ENCODE measurements around the gene OLFM4. TPM values are rescaled to one million over a fixed set of nuclear protein-coding genes. Genes with fewer than 3 reads are reported as not detected.

Gene OLFM4
- total RNA-seq, 1 experiment from 2014 or later: 0.12 TPM

DNA sequence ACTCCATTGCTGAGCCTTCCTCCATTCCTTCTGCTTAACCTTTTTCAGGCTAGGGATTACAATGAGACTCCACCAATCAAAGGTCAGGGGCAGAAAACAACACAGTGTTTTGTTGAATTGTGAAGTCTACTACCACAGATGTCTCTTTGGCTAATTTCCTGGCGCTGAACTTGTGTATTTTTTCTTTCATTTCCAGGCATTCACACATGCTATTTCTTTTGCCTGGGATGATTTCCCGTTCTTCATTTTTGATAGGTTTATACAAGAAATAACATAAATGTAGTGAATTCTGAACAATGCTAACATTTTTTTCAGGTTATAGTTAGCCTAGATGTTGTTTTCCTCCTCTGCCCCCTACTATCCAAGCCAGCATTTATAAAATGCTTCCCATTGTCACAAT lies 64.3 kb downstream of the OLFM4 start:
- Histone ChIP-seq H3K4me2 (ENCODE audit: low read length) (no peak overlapping the region), H4K20me1 (ENCODE audit: insufficient read depth) (no peaks in the 10 kb centered on the region), H3K4me1 (ENCODE audit: control insufficient read depth in 1 of 2, insufficient read depth in 2 of 2, low read length in 2 of 2) (no peaks in the 10 kb centered on the region), H3K4me3 (replicated peaks in 1 of 2; ENCODE audit: low read depth in 1 of 2, low read length in 2 of 2) (no peak overlapping the region), H3K9me3 (ENCODE audit: control insufficient read depth in 1 of 2, insufficient read depth in 1 of 2, low read depth in 1 of 2, low read length in 2 of 2) (no peaks in the 10 kb centered on the region), H3K9me2 (ENCODE audit: insufficient read depth) (no peaks in the 10 kb centered on the region), H3K27ac (ENCODE audit: low read depth, low read length) (no peak overlapping the region), H3K79me2 (ENCODE audit: insufficient read depth, low read length) (no peaks in the 10 kb centered on the region), H3K36me3 (ENCODE audit: control insufficient read depth in 1 of 2, insufficient read depth in 2 of 2, low read length in 2 of 2) (no peaks in the 10 kb centered on the region), H3K27me3 (ENCODE audit: insufficient read depth, low read length) (no peaks in the 10 kb centered on the region), H3K9ac (ENCODE audit: low read length) (no peak overlapping the region), H2AFZ (ENCODE audit: low read depth, low read length, poor library complexity, severe bottlenecking) (no peak overlapping the region)
- no TSS peak for BruUV-seq (replicated peaks)
- POLR2A ChIA-PET: no interaction called here
- CTCF ChIA-PET: no interaction called here
- DNase-seq (ENCODE audit: low read depth, low spot score): no peak
- intact Hi-C loops (cut with micrococcal nuclease): no loop called here
- no peak for ATAC-seq
- TF ChIP-seq, protein P1, sequence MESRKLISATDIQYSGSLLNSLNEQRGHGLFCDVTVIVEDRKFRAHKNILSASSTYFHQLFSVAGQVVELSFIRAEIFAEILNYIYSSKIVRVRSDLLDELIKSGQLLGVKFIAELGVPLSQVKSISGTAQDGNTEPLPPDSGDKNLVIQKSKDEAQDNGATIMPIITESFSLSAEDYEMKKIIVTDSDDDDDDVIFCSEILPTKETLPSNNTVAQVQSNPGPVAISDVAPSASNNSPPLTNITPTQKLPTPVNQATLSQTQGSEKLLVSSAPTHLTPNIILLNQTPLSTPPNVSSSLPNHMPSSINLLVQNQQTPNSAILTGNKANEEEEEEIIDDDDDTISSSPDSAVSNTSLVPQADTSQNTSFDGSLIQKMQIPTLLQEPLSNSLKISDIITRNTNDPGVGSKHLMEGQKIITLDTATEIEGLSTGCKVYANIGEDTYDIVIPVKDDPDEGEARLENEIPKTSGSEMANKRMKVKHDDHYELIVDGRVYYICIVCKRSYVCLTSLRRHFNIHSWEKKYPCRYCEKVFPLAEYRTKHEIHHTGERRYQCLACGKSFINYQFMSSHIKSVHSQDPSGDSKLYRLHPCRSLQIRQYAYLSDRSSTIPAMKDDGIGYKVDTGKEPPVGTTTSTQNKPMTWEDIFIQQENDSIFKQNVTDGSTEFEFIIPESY (IDR thresholded peaks at IDR 0.05; ENCODE audit: extremely low read depth, insufficient replicate concordance, low read length): no peak
- TF ChIP-seq, protein P2, sequence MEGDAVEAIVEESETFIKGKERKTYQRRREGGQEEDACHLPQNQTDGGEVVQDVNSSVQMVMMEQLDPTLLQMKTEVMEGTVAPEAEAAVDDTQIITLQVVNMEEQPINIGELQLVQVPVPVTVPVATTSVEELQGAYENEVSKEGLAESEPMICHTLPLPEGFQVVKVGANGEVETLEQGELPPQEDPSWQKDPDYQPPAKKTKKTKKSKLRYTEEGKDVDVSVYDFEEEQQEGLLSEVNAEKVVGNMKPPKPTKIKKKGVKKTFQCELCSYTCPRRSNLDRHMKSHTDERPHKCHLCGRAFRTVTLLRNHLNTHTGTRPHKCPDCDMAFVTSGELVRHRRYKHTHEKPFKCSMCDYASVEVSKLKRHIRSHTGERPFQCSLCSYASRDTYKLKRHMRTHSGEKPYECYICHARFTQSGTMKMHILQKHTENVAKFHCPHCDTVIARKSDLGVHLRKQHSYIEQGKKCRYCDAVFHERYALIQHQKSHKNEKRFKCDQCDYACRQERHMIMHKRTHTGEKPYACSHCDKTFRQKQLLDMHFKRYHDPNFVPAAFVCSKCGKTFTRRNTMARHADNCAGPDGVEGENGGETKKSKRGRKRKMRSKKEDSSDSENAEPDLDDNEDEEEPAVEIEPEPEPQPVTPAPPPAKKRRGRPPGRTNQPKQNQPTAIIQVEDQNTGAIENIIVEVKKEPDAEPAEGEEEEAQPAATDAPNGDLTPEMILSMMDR (IDR thresholded peaks at IDR 0.05 in 2 of 3, conservative IDR thresholded peaks at IDR 0.05 in 1 of 3; ENCODE audit: borderline replicate concordance in 1 of 3, insufficient read depth in 1 of 3, low read depth in 2 of 3, low read length in 2 of 3): no peak
- RAD21 ChIA-PET (ENCODE audit: low non-redundant PET in 1 of 2, low total read pairs in 2 of 2, uncharacterized antibody in 2 of 2, unreplicated experiment in 2 of 2): no interaction called here

DNA sequence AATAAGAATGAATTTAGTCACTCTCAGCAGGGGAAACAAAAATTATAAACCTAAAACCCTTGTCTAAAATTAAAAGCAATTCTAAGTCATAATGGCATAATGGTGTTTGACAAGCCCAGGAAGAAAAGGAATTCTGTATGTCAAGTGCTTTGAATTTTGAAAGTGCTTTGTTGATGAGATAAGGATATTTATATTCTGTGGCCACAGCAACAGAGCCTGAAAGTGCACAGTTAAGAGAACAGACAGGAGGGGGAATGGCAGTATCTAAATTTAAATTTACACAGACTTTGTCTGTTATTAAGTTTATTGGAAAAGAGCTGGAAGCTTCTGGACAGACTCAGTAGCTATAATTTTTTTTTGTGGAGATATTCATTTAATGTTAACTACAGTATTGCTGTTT lies 69.8 kb downstream of the OLFM4 start:
- ChIA-PET RAD21 (ENCODE audit: low non-redundant PET in 1 of 2, low total read pairs in 2 of 2, uncharacterized antibody in 2 of 2, unreplicated experiment in 2 of 2) (no interaction called here), CTCF (no interaction called here), POLR2A (no interaction called here)
- DNase-seq (ENCODE audit: low read depth, low spot score): no peak
- no peak overlapping the region for H3K9ac ChIP-seq (ENCODE audit: low read length)
- no peaks in the 10 kb centered on the region for H3K79me2 ChIP-seq (ENCODE audit: insufficient read depth, low read length)
- no peaks in the 10 kb centered on the region for H3K27me3 ChIP-seq (ENCODE audit: insufficient read depth, low read length)
- no peaks in the 10 kb centered on the region for H3K9me3 ChIP-seq (ENCODE audit: control insufficient read depth in 1 of 2, insufficient read depth in 1 of 2, low read depth in 1 of 2, low read length in 2 of 2)
- H3K4me2 ChIP-seq (ENCODE audit: low read length): no peak overlapping the region
- no peak overlapping the region for H3K4me3 ChIP-seq (replicated peaks in 1 of 2; ENCODE audit: low read depth in 1 of 2, low read length in 2 of 2)
- intact Hi-C loops (cut with micrococcal nuclease): no loop called here
- no peaks in the 10 kb centered on the region for H3K36me3 ChIP-seq (ENCODE audit: control insufficient read depth in 1 of 2, insufficient read depth in 2 of 2, low read length in 2 of 2)
- no peak overlapping the region for H3K27ac ChIP-seq (ENCODE audit: low read depth, low read length)
- H4K20me1 ChIP-seq (ENCODE audit: insufficient read depth): no peaks in the 10 kb centered on the region
- TF ChIP-seq YY1 (IDR thresholded peaks at IDR 0.05; ENCODE audit: extremely low read depth, insufficient replicate concordance, low read depth, low read length): no peak
- no peak for TF ChIP-seq ZFX (IDR thresholded peaks at IDR 0.05)
- no peak for TF ChIP-seq JUND (IDR thresholded peaks at IDR 0.05)
- no TSS peak for BruUV-seq (replicated peaks)
- no peaks in the 10 kb centered on the region for H3K9me2 ChIP-seq (ENCODE audit: insufficient read depth)
- H2AFZ ChIP-seq (ENCODE audit: low read depth, low read length, poor library complexity, severe bottlenecking): no peak overlapping the region
- ATAC-seq: no peak
- no peaks in the 10 kb centered on the region for H3K4me1 ChIP-seq (ENCODE audit: control insufficient read depth in 1 of 2, insufficient read depth in 2 of 2, low read length in 2 of 2)

Measured in HCT116 (cell line).